Lower leg skin (tissue), 3 donors: ENCODE data around the gene GRK1.

Experiments used
- POLR2A ChIP-seq, 2 donors: fragments of 450-650 bp; IDR thresholded peaks; one replicate each; pipeline ENCODE4 v1.6.1; 2016 to 2017; ENCODE audit warnings: antibody characterized with exemption in 2 of 2, mild to moderate bottlenecking in 1 of 2, moderate library complexity in 1 of 2
- TF ChIP-seq, protein P1 (sequence below), 3 donors: fragments of 450-650 bp; IDR thresholded peaks; one replicate each; pipeline ENCODE4 v1.5.1; 2016; ENCODE audit warnings: antibody characterized with exemption in 3 of 3, mild to moderate bottlenecking in 3 of 3, moderate library complexity in 2 of 3

DNA sequence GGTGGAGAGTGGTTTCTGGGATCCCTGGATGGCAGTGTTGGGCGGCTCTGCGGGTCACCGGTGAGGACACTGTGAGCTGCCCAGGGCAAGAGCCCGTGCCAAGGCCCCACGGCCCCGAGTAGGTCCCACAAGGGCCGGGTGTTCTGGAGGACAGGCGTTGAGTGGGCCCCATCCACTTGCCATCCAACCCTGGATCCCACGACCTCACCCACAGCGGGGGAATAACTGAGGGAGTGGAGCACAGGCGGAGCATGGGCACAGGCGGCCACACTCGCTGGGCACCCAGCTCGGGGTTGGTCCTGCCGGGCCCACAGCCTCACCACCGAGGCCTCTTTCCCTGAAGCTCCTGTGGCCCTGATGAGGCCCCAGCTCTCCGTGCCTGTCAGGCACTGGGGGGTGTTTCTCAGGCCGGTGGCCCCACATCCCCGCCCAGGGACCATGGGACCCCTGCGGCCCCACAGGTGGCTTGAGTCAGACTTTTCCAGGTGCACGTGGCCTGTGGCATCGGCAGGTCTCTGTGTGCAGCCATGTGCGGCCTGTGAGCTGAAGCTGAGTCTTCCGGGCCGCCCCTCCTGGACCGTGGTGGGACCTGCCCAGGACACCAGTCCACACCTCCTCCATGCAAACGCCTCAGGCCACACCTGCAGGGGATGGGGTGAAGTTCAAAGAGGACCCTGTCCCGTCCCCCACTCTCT, 108.6 kb downstream of the GRK1 start:
- no peak for TF ChIP-seq POLR2A (IDR thresholded peaks at IDR 0.05)
- TF ChIP-seq, protein P1, sequence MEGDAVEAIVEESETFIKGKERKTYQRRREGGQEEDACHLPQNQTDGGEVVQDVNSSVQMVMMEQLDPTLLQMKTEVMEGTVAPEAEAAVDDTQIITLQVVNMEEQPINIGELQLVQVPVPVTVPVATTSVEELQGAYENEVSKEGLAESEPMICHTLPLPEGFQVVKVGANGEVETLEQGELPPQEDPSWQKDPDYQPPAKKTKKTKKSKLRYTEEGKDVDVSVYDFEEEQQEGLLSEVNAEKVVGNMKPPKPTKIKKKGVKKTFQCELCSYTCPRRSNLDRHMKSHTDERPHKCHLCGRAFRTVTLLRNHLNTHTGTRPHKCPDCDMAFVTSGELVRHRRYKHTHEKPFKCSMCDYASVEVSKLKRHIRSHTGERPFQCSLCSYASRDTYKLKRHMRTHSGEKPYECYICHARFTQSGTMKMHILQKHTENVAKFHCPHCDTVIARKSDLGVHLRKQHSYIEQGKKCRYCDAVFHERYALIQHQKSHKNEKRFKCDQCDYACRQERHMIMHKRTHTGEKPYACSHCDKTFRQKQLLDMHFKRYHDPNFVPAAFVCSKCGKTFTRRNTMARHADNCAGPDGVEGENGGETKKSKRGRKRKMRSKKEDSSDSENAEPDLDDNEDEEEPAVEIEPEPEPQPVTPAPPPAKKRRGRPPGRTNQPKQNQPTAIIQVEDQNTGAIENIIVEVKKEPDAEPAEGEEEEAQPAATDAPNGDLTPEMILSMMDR (IDR thresholded peaks at IDR 0.05): no peak
